ENCODE measurements around the gene TGM2.

Gene TGM2

DNA sequence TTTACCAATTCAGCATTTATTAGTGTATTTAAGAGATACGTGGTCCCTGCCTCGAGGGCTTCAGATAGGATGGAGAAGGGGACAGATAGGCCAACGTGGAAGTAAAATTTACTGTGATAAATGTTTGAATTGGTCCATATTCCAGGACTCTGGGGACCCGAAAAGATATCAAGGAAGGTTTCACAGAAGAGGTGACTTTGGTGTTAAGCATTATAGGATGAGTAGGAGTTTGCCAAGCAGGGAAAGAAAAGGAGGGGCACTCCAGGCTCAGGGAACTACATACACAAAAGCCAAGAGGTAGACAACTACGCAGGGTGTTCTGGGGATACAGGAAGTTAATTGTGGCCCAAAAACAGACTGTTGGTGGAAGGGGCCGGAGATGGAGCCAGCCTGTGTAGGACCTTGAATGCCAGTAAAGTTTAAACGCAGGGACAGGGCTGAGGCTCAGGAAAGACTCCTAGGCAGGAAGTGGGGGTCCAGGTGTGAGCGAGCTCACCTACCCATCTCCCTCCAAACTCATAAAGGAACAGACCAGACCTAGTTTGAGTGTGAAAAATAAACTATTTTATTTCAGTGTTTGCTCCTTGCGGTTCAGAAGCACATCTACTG is 37.0 kb downstream of the TGM2 start:
- no peak for TF ChIP-seq ZNF565 (CRISPR knock-in tag; conservative IDR thresholded peaks at IDR 0.05; ENCODE audit: low read depth)
- TF ChIP-seq GLIS3 (CRISPR knock-in tag; IDR thresholded peaks at IDR 0.05), result no peak
- no peak for TF ChIP-seq ZC3H10 (CRISPR knock-in tag; IDR thresholded peaks at IDR 0.05)
- TF ChIP-seq RARB (CRISPR knock-in tag; IDR thresholded peaks at IDR 0.05), result no peak
- no peak for TF ChIP-seq ARNTL (CRISPR knock-in tag; IDR thresholded peaks at IDR 0.05; ENCODE audit: borderline replicate concordance, low read depth)
- peak; percentile 99 for TF ChIP-seq ZFP3 (CRISPR knock-in tag; IDR thresholded peaks at IDR 0.05)
- TF ChIP-seq, protein P1, sequence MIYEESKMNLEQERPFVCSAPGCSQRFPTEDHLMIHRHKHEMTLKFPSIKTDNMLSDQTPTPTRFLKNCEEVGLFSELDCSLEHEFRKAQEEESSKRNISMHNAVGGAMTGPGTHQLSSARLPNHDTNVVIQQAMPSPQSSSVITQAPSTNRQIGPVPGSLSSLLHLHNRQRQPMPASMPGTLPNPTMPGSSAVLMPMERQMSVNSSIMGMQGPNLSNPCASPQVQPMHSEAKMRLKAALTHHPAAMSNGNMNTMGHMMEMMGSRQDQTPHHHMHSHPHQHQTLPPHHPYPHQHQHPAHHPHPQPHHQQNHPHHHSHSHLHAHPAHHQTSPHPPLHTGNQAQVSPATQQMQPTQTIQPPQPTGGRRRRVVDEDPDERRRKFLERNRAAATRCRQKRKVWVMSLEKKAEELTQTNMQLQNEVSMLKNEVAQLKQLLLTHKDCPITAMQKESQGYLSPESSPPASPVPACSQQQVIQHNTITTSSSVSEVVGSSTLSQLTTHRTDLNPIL (CRISPR knock-in tag; IDR thresholded peaks at IDR 0.05; ENCODE audit: low read depth), result no peak
- no peak for TF ChIP-seq TCF4 (CRISPR knock-in tag; IDR thresholded peaks at IDR 0.05; ENCODE audit: borderline replicate concordance)
- TF ChIP-seq, protein P2, sequence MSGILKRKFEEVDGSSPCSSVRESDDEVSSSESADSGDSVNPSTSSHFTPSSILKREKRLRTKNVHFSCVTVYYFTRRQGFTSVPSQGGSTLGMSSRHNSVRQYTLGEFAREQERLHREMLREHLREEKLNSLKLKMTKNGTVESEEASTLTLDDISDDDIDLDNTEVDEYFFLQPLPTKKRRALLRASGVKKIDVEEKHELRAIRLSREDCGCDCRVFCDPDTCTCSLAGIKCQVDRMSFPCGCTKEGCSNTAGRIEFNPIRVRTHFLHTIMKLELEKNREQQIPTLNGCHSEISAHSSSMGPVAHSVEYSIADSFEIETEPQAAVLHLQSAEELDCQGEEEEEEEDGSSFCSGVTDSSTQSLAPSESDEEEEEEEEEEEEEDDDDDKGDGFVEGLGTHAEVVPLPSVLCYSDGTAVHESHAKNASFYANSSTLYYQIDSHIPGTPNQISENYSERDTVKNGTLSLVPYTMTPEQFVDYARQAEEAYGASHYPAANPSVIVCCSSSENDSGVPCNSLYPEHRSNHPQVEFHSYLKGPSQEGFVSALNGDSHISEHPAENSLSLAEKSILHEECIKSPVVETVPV (CRISPR knock-in tag; IDR thresholded peaks at IDR 0.05), result no peak
- no peak for ATAC-seq

DNA sequence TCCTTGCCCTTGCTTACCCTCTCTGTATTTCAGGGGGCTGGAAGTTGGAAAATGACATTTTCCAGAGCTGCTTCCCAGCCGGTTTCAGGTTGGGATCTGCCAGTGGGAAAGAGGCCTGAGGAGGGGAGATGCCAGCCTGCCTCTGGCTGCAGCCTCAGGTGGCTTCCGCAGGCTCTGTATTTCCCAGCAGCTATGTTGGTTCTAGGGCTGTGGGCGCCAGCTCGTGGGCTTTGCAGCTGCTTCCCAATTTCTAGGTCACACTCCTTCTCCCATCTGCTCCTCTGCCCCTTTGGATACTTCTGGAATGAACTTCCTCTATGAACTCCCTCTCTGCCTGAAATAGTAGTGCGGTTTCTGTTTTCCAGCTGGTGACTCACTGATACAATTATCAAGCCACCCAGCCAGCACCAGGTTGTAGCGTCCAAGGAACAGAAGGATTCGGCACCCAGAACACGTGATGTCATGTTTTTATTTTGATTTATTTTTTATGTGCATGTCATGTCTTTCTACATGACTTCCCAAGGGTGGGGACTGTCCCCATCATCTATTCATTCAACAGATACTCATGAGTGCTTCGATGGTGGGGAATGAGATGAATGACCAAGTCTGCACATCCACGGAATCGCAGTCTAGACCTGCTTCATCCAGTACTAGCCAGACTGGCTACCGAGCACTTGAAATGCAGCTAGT is 38.0 kb downstream of the TGM2 start:
- TF ChIP-seq, protein P3, sequence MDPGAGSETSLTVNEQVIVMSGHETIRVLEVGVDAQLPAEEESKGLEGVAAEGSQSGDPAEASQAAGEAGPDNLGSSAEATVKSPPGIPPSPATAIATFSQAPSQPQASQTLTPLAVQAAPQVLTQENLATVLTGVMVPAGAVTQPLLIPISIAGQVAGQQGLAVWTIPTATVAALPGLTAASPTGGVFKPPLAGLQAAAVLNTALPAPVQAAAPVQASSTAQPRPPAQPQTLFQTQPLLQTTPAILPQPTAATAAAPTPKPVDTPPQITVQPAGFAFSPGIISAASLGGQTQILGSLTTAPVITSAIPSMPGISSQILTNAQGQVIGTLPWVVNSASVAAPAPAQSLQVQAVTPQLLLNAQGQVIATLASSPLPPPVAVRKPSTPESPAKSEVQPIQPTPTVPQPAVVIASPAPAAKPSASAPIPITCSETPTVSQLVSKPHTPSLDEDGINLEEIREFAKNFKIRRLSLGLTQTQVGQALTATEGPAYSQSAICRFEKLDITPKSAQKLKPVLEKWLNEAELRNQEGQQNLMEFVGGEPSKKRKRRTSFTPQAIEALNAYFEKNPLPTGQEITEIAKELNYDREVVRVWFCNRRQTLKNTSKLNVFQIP (CRISPR knock-in tag; IDR thresholded peaks at IDR 0.05; ENCODE audit: borderline replicate concordance, low read depth), result 0 out of 2 replicates have a peak, but pooled peaks have one; percentile 18
- TF ChIP-seq, protein P4, sequence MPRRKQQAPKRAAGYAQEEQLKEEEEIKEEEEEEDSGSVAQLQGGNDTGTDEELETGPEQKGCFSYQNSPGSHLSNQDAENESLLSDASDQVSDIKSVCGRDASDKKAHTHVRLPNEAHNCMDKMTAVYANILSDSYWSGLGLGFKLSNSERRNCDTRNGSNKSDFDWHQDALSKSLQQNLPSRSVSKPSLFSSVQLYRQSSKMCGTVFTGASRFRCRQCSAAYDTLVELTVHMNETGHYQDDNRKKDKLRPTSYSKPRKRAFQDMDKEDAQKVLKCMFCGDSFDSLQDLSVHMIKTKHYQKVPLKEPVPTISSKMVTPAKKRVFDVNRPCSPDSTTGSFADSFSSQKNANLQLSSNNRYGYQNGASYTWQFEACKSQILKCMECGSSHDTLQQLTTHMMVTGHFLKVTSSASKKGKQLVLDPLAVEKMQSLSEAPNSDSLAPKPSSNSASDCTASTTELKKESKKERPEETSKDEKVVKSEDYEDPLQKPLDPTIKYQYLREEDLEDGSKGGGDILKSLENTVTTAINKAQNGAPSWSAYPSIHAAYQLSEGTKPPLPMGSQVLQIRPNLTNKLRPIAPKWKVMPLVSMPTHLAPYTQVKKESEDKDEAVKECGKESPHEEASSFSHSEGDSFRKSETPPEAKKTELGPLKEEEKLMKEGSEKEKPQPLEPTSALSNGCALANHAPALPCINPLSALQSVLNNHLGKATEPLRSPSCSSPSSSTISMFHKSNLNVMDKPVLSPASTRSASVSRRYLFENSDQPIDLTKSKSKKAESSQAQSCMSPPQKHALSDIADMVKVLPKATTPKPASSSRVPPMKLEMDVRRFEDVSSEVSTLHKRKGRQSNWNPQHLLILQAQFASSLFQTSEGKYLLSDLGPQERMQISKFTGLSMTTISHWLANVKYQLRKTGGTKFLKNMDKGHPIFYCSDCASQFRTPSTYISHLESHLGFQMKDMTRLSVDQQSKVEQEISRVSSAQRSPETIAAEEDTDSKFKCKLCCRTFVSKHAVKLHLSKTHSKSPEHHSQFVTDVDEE (CRISPR knock-in tag; IDR thresholded peaks at IDR 0.05), result peak; percentile 36; the same call in 1 of the 2 replicates
- TF ChIP-seq SNAI2 (CRISPR knock-in tag; IDR thresholded peaks at IDR 0.05) (peak; percentile 41), ZC3H10 (CRISPR knock-in tag; IDR thresholded peaks at IDR 0.05) (peak; percentile 68; the same call in 1 of the 2 replicates), PPARA (CRISPR knock-in tag; IDR thresholded peaks at IDR 0.05; ENCODE audit: borderline replicate concordance) (no peak), ARNTL (CRISPR knock-in tag; IDR thresholded peaks at IDR 0.05; ENCODE audit: borderline replicate concordance, low read depth) (0 out of 2 replicates have a peak, but pooled peaks have one; percentile 5), OSR1 (CRISPR knock-in tag; IDR thresholded peaks at IDR 0.05) (no peak), BACH2 (CRISPR knock-in tag; IDR thresholded peaks at IDR 0.05; ENCODE audit: borderline replicate concordance) (no peak), ZFP3 (CRISPR knock-in tag; IDR thresholded peaks at IDR 0.05) (no peak), GLIS3 (CRISPR knock-in tag; IDR thresholded peaks at IDR 0.05) (no peak), ZFP30 (CRISPR knock-in tag; IDR thresholded peaks at IDR 0.05) (no peak), ZNF70 (CRISPR knock-in tag; IDR thresholded peaks at IDR 0.05) (no peak), ZNF8 (CRISPR knock-in tag; IDR thresholded peaks at IDR 0.05) (0 out of 2 replicates have a peak, but pooled peaks have one; percentile 28), CSDC2 (CRISPR knock-in tag; IDR thresholded peaks at IDR 0.05) (0 out of 2 replicates have a peak, but pooled peaks have one; percentile 58), ESRRG (CRISPR knock-in tag; IDR thresholded peaks at IDR 0.05) (no peak), ISL1 (CRISPR knock-in tag; IDR thresholded peaks at IDR 0.05) (0 out of 2 replicates have a peak, but pooled peaks have one; percentile 40), RARB (CRISPR knock-in tag; IDR thresholded peaks at IDR 0.05) (no peak), ZNF565 (CRISPR knock-in tag; conservative IDR thresholded peaks at IDR 0.05; ENCODE audit: low read depth) (no peak), TOX (CRISPR knock-in tag; IDR thresholded peaks at IDR 0.05; ENCODE audit: borderline replicate concordance) (no peak; the same call in none of the 2 replicates), TCF4 (CRISPR knock-in tag; IDR thresholded peaks at IDR 0.05; ENCODE audit: borderline replicate concordance) (0 out of 2 replicates have a peak, but pooled peaks have one; percentile 19)
- TF ChIP-seq, protein P5, sequence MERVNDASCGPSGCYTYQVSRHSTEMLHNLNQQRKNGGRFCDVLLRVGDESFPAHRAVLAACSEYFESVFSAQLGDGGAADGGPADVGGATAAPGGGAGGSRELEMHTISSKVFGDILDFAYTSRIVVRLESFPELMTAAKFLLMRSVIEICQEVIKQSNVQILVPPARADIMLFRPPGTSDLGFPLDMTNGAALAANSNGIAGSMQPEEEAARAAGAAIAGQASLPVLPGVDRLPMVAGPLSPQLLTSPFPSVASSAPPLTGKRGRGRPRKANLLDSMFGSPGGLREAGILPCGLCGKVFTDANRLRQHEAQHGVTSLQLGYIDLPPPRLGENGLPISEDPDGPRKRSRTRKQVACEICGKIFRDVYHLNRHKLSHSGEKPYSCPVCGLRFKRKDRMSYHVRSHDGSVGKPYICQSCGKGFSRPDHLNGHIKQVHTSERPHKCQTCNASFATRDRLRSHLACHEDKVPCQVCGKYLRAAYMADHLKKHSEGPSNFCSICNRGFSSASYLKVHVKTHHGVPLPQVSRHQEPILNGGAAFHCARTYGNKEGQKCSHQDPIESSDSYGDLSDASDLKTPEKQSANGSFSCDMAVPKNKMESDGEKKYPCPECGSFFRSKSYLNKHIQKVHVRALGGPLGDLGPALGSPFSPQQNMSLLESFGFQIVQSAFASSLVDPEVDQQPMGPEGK (CRISPR knock-in tag; IDR thresholded peaks at IDR 0.05; ENCODE audit: borderline replicate concordance), result 0 out of 2 replicates have a peak, but pooled peaks have one; percentile 18
- TF ChIP-seq, protein P1 (CRISPR knock-in tag; IDR thresholded peaks at IDR 0.05; ENCODE audit: low read depth), result peak; percentile 10; the same call in 1 of the 2 replicates
- TF ChIP-seq, protein P2 (CRISPR knock-in tag; IDR thresholded peaks at IDR 0.05), result no peak
- peak; percentile 81 for ATAC-seq
